GM12891 (cell line): Measurements from ENCODE around the gene CPEB2.

Source experiments
- POLR2A ChIP-seq: IDR thresholded peaks from 2 replicates; pipeline ENCODE4 v1.6.1; 2011; ENCODE audit warnings: low read depth, low read length, control low read depth
- TAF1 ChIP-seq: IDR thresholded peaks from 2 replicates; pipeline ENCODE4 v1.6.1; 2011; ENCODE audit warnings: low read depth, low read length, control low read depth

GRCh38 chr4:15006416-15007024, 4.2 kb downstream of the CPEB2 start:
- no peak for TF ChIP-seq POLR2A
- no peak for TF ChIP-seq TAF1
